K562 (cell line): Measurements from ENCODE around the gene DGCR2. TPM values are rescaled to one million over a fixed set of nuclear protein-coding genes. Genes with fewer than 3 reads are reported as not detected.

ENCODE experiments used
- CBFB ChIP-seq: sonication (generic); formaldehyde crosslinking; IDR thresholded peaks from 2 replicates; pipeline ENCODE4 v1.4.0; 2020; ENCODE audit warnings: mild to moderate bottlenecking, missing genetic modification reagents
- CEBPG ChIP-seq, 3 experiments: fragments of 200-800 bp in 1 of 3; sonication (Bioruptor generic) in 1 of 3; sonication (generic) in 1 of 3; formaldehyde crosslinking in 1 of 3; IDR thresholded peaks in 2 of 3; conservative IDR thresholded peaks in 1 of 3; 2 replicates each; pipeline versions ENCODE4 v1.6.1 to v1.8.0; 2016 to 2022; ENCODE audit warnings: missing compliant biosample characterization in 2 of 3, missing genetic modification characterization in 2 of 3, mild to moderate bottlenecking in 1 of 3, missing genetic modification reagents in 1 of 3
- ERF ChIP-seq: fragments of 450-650 bp; formaldehyde crosslinking; IDR thresholded peaks from 2 replicates; pipeline ENCODE4 v1.4.0; 2020; ENCODE audit warnings: mild to moderate bottlenecking, mixed read lengths
- HNRNPLL ChIP-seq: fragments of 200-400 bp; formaldehyde crosslinking; IDR thresholded peaks from 2 replicates; pipeline ENCODE4 v1.6.1; 2017; ENCODE audit warnings: low read length, low read depth, mild to moderate bottlenecking; ENCODE audit not compliant: poor library complexity, severe bottlenecking
- JUN ChIP-seq, 2 experiments: sonication (generic) in 1 of 2; formaldehyde crosslinking in 1 of 2; IDR thresholded peaks; 2 replicates each; pipeline versions ENCODE4 v1.6.1 to v1.8.0; 2012 to 2022; ENCODE audit warnings: borderline replicate concordance in 2 of 2, mild to moderate bottlenecking in 2 of 2, improper control_type of control experiment in 1 of 2, low read depth in 1 of 2, low read length in 1 of 2, missing genetic modification reagents in 1 of 2
- KAT8 ChIP-seq: fragments of 450-650 bp; IDR thresholded peaks from 2 replicates; pipeline ENCODE4 v1.6.1; 2016; ENCODE audit warnings: low read depth, mild to moderate bottlenecking
- KLF1 ChIP-seq: fragments of 450-650 bp; IDR thresholded peaks from 2 replicates; pipeline ENCODE4 v1.6.1; 2016; ENCODE audit warnings: missing genetic modification characterization, missing compliant biosample characterization
- MITF ChIP-seq: IDR thresholded peaks from 2 replicates; pipeline ENCODE4 v1.6.1; 2014; ENCODE audit warnings: antibody characterized with exemption
- POLR2B ChIP-seq: fragments of 450-650 bp; IDR thresholded peaks from 2 replicates; pipeline ENCODE4 v1.6.1; 2018; ENCODE audit warnings: low read depth; ENCODE audit not compliant: partially characterized antibody
- SMARCA4 ChIP-seq: fragments of 450-650 bp; IDR thresholded peaks from 2 replicates; pipeline ENCODE4 v1.6.1; 2016
- TFAM ChIP-seq: fragments of 250-450 bp; sonication (Bioruptor Pico); conservative IDR thresholded peaks from 2 replicates; pipeline ENCODE4 v1.5.0; 2021; ENCODE audit warnings: mild to moderate bottlenecking, moderate library complexity
- XRCC4 ChIP-seq: IDR thresholded peaks from one replicate; pipeline ENCODE4 v1.6.1; 2011; ENCODE audit not compliant: insufficient read depth, insufficient read length; ENCODE audit errors: extremely low read depth
- ZC3H4 ChIP-seq: sonication (generic); formaldehyde crosslinking; IDR thresholded peaks from 2 replicates; pipeline ENCODE4 v1.9.0; 2021; ENCODE audit warnings: missing genetic modification reagents, borderline replicate concordance
- polyA plus RNA-seq, 8 experiments: library from polyadenylated mRNA; depleted of rRNA in 4 of 8; stranded (reverse) in 5 of 8; unstranded in 3 of 8; fragments of >200 nt; fragmentation: Nextera tagmentation in 2 of 8; fragmentation: Illumina TruSeq in 1 of 8; extraction: Ambion mirVana in 2 of 8; extraction: Trizol in 1 of 8; gene quantifications; 2 replicates each; pipeline versions ENCODE4 v1.2.1 to v1.2.3, GENCODE V29; 2011 to 2014; ENCODE audit warnings: inconsistent platforms in 1 of 8, missing spikeins in 1 of 8
- total RNA-seq, 7 experiments: library from RNA; depleted of rRNA in 6 of 7; stranded (reverse); fragments of >200 nt in 6 of 7; fragmentation: Illumina TruSeq in 2 of 7; extraction: Trizol in 2 of 7; gene quantifications; 2 replicates each; pipeline versions ENCODE4 v1.2.1 to v1.2.3, GENCODE V29; 2011 to 2021; ENCODE audit warnings: low replicate concordance in 1 of 7

DGCR2 gene
- total and polyA plus RNA-seq, 9 of the 15 experiments (the other 6 are each of a cell fraction or from before 2014, with no cell fraction given) = 0.69 to 101 (median 56.4) TPM

DNA sequence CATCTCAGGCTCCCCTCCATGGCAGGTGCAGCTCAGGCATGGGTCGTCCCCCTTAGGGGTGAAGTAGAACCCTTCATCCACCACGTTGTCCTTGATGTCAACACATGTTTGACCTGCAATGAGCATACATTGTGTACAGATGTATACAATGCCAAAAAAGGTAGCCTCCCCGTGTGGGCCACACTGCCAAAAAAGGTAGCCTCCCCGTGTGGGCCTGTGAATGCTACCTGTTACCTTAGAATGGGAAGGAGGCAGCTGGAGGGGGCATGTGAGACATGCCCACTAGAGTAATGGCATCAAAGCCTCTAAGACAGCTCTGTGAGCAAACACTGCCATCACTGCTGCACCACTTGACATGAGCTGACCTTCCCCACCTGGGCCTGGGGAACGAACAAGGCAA is 73.7 kb downstream of the DGCR2 start (continued):
- TF ChIP-seq TFAM (CRISPR knock-in tag) (no peak), MITF (no peak), JUN (IDR thresholded peaks at IDR 0.05; ENCODE audit: borderline replicate concordance, low read depth, low read length) (no peak), JUN (CRISPR knock-in tag; IDR thresholded peaks at IDR 0.05; ENCODE audit: borderline replicate concordance) (peak; percentile 1; the same call in 1 of the 2 replicates), KLF1 (tag) (peak; percentile 37; the same call in 1 of the 2 replicates), XRCC4 (no peak), ERF (CRISPR knock-in tag) (no peak), ZC3H4 (peak; percentile 89), POLR2B (no peak), CBFB (CRISPR knock-in tag) (0 out of 2 replicates have a peak, but pooled peaks have one; percentile 56), CEBPG (CRISPR knock-in tag; IDR thresholded peaks at IDR 0.05) (peak; percentile 15; the same call in 1 of the 2 replicates), CEBPG (tag; conservative IDR thresholded peaks at IDR 0.05 in 1 of 2, IDR thresholded peaks at IDR 0.05 in 1 of 2) (no peak), HNRNPLL (no peak), KAT8 (no peak), SMARCA4 (no peak)
